Astrocyte of the spinal cord (primary cell): ENCODE data around the gene KAZN.

Source experiments
- DNase-seq: peaks from one replicate; pipeline ENCODE4 v3.0.0; 2011; ENCODE audit warnings: low read depth, low spot score
- H3K4me3 ChIP-seq: 2 replicates; pipeline ENCODE4 v1.5.1; 2011; ENCODE audit warnings: low read depth, mild to moderate bottlenecking, low read length, moderate library complexity
- in situ Hi-C: cut with HindIII; loops from 2 replicates; pipeline ENCODE4 v1.10.0; 2017; ENCODE audit warnings: low sequenced_read_pairs
- TF ChIP-seq, protein P1 (sequence below): IDR thresholded peaks from 2 replicates; pipeline ENCODE4 v1.5.1; 2012; ENCODE audit warnings: low read depth, mild to moderate bottlenecking, low read length, inconsistent platforms

KAZN gene

DNA sequence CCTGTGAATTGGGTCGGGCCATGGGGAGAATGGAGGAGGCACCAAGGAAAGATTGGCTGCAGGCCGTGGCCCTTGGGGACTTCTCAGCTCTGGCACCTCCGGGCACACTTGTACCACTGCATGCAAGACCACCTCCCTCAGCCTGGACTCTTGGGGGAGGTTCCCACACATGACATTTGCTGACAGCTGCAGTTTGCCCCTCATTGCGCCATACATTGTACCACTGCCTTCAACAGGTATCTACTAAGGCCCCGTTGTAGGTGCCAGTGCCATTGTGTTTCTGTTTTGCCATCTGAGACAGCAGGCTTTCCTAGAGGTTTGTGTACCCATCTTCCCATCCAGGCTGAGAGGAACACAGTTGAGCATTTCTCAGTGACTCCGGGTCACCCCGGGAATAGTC, 395.7 kb downstream of the KAZN start:
- H3K4me3 ChIP-seq: no peak overlapping the region
- in situ Hi-C loops: no loop called here
- TF ChIP-seq, protein P1, sequence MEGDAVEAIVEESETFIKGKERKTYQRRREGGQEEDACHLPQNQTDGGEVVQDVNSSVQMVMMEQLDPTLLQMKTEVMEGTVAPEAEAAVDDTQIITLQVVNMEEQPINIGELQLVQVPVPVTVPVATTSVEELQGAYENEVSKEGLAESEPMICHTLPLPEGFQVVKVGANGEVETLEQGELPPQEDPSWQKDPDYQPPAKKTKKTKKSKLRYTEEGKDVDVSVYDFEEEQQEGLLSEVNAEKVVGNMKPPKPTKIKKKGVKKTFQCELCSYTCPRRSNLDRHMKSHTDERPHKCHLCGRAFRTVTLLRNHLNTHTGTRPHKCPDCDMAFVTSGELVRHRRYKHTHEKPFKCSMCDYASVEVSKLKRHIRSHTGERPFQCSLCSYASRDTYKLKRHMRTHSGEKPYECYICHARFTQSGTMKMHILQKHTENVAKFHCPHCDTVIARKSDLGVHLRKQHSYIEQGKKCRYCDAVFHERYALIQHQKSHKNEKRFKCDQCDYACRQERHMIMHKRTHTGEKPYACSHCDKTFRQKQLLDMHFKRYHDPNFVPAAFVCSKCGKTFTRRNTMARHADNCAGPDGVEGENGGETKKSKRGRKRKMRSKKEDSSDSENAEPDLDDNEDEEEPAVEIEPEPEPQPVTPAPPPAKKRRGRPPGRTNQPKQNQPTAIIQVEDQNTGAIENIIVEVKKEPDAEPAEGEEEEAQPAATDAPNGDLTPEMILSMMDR: no peak
- no peak for DNase-seq

DNA sequence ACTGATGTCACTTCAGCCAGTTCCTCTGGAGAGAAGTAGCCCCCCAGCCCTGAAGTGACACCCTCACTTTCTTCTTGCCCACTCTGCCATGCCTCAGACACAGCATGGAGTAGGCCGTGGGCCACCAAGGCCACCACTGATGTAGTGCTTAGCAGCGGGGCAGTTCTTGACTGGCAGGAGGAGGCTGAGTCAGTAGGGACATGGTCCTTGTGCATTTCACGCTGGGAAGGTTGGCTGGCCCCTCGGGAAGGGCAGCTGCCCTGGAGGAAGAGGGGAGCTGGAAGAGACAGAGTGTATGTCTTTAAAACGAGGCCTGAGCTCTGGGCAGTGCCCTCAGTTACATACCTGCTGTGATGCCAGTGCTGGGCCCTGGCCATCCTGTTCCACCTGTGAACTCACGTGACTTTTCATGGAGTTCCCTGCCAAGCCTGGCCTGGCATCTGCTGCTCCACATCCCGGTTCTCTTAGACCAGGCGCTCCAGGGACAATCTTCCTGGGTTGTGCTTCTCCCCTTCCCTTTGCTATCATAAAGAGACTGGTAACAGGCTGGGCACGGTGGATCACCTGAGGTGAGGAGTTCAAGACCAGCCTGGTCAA, 396.5 kb downstream of the KAZN start:
- no peak for DNase-seq
- H3K4me3 ChIP-seq: no peak overlapping the region
- TF ChIP-seq, protein P1: no peak
- in situ Hi-C loops: no loop called here

DNA sequence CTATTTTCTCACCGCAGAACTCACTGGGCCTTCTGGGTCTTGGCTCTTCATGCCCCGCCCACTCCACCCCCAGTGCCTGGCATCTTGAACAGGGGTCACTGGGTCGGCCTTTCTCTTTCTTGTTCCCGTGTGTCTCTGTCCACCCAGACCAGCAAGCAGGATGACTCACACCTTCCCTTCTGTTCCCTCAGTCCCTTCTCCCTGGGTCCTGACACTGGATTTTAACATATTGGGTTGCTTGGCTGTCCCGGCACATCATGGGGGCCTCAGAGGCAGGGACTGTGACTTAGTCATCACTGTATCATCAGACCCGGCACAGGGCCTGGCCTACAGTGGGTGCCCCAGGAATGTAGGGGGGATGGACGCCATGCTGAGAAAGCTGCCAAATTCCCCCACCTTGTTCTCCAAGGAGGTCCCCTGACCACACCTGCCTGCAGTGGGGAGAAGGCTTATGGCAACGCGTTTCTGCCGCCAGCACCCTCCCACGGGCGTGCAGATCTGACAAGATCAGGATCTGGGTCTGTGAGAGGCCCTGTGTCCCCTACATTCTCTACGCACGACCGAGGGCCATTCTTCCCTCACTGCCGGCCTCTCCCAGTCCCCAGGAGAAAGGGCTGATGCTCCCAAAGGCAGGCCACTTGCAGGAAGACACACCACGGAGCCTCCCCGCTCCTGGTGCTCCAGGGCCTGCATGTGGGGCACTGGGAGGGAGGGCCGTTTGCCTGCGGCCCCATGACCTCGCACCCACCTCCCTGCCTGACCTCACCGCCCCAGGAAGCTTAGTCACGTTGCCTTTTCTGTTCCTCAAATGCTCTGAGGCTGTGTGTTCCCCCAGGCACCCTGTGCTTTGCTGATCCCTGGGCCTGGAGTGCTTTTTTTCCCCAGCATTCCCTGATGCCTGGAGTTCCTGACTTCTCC, 397.9 kb downstream of the KAZN start:
- in situ Hi-C loops: no loop called here
- no peak overlapping the region for H3K4me3 ChIP-seq
- TF ChIP-seq, protein P1: no peak
- peak; percentile 71 for DNase-seq

DNA sequence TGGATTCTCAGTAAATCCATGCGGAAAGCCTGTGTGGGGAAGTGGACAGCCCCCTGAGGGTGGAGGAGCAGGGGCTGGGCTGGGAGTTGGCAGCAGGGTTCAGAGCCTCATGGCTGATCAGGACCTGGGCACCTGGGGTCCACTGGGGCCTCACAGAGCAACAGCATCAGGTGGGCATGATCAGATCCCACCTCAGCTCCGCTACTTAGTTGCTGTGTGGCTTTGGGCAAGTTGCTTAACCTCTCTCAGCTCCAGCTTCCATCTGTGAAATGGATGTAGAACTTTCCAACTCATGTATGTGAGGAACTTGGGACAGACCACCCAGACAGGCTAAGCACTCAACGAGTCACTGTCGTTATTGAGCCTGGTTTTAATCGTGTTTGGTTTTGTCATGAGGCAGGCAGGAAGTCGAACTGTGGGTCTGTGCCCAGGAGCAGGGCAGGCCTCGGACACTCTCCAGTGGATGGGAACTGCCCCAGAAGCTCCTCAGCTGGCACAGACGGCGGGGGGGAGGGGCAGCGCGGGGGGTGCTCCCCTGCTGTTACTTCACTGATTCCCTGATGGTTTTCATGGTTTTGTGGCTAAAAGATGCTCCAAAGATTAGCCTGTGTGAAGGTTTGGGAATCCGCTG, 399.3 kb downstream of the KAZN start:
- H3K4me3 ChIP-seq: no peak overlapping the region
- no peak for DNase-seq
- in situ Hi-C loops: no loop called here
- TF ChIP-seq, protein P1: no peak

DNA sequence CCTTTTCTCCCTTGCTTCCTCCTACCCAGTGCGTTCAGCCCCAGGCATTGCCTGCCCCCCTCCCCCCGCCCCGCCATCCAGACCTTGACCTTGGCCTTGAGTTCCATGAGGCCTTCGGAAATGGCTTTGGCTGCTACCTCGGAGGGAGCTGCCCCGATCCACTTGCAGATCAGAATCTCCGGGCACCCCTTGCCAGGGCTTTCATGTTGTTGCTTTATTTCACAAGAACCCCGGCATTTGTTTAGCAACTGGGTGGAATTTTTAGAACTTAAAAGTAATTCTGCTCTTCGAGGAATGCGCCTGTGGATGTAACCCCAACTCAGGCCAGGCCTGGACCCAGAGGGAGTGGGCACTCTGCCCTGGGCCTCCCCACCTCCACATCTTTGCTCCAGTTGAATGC, 401.0 kb downstream of the KAZN start:
- TF ChIP-seq, protein P1: no peak
- no peak for DNase-seq

DNA sequence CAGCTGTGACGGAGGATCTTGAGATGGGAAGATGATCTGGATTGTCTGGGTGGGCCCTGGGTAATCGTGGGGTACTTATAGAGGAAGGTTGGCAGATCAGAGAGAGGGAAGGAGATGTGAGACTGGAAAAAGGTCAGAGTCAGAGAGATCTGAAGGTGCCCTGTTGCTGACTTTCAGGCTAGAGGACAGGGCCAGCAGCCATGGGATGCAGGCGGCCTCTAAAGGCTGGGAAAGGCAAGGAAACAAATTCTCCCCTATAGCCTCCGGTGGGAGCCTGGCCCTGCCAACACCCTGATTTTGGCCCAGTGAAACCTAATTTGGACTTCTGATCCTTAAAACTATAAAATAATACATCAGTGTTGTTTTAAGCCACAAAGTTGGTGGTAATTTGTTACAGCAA, 401.5 kb downstream of the KAZN start:
- H3K4me3 ChIP-seq: no peak overlapping the region
- TF ChIP-seq, protein P1: peak; percentile 8
- in situ Hi-C loops: no loop called here
- no peak for DNase-seq

More for the DNA sequence above, 401.0 kb downstream of the KAZN start:
- no peak overlapping the region for H3K4me3 ChIP-seq
- in situ Hi-C loops: no loop called here
